Stimulated activated CD4-positive, alpha-beta T cell treated with anti-CD3 and anti-CD28 coated beads, Interleukin-4, amount 100 ng/mL, for 48 hours (primary cell): ENCODE results near the gene GABRG3.

Source experiments
- DNase-seq, 2 donors: peaks; one replicate each; pipeline ENCODE4 v3.0.0-alpha.2; 2020; ENCODE audit warnings: low read depth in 2 of 2

The GABRG3 gene

DNA sequence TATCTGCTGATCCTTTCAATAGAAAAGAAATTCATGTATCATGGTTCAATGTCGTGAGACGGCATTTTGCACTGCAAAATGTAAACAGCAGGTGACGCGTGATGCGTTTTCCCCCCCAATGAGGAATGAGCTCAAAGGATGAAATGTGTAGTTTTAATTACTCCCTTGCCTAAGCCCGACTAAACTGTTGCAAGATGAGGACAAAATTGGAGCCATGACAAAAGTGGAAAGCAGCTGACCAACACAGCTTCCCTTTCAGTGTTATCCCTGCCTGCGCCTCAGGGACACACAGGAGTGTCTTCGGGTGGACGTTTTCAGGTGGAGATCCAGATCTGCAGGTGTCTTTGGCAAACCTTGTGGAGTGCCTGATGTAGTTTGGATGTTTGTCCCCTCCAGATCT lies 92.0 kb downstream of the GABRG3 start:
- no peak for DNase-seq

DNA sequence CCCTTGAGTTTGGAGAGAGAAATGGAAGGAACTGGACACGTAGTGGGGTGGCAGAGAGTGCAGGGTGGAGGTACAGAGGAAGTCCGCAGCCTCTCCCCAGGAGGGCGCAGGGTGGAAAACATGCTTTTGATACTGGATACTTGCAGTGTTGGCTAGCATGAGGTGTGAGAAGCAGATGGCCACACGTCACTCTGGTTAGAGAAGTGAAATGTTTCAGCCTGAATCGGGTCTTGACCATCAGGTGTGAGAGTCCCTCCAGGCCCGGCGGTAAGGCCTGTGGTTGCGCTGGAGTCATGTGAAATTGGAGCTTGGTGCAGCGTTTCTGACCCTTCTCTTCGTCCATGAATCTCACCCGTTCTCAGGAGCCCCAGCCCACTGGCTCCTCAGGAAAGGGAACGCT lies 93.1 kb downstream of the GABRG3 start:
- DNase-seq, result no peak

DNA sequence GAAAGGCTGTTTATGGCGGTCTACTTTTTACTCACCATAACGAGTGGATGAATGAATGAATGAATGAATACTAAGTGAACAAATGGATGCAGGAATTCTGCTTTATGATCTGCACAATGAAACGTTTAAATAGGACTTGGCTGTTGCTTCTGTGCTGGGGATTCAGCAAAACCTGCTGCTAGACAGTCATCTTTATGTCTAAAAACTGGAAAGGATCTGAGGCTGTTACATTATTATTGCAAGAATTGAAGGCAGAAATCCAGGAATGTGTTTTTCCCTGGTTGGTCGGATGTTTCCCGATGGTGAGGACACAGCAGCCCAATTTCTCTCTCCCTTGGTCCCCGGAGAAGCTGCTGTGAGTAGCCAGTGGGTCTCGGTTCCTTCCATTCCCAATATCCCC lies 94.2 kb downstream of the GABRG3 start:
- no peak for DNase-seq

DNA sequence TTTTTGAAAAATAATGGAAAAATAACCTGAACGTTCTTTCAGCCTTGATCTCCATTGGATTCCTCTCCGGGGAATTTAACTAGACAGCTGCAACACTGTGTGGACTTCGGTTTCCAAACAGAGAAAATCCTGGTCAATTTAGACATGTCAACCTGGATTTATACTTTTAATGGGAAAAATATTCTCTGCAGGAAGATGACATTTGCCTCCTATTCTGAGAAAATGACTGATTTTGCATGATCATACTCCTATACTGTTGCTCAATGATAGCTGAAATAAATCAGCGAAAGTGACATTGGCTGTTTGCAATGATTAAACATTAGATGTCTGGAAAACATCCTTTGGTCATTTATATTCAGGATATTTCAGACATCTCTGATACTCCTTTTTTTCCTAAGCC lies 94.8 kb downstream of the GABRG3 start:
- DNase-seq, result no peak

DNA sequence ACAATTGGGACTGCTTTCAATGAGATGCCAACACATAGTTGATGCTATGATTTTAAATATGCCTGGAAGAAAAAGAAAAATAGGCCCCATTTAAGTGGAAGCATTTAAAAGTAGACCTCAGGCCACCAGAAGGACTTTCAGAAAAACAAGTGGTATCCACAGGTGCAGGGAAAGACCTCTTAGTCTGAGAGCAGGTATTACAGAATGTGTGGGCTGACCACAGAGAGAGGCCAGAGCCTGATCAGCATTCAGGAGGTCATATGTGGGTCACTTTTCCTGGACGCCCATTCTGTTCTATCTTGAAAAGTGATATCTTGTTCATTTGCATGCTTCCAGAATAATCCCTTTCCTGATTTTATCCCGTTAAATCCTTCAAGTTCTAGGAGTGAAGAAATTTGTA lies 95.5 kb downstream of the GABRG3 start:
- no peak for DNase-seq

DNA sequence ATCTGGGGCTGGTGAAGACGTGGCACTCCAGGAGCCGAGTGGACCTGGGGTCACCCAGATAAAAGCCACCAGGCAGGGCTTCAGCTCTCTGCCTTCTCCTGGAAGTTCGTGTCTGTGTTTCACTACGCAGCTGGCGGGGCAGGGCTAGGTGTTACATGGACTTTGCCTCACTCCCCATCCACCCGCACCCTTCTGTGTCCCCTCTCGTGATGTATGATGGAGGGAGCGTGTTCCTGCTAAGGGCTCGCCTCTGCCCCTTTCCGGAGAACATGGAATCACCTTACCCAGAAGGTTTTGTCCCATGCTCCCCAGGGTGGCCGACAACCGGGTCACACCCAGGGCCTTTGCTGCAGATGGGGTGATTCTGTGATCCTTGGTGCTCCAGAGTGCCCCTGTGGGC lies 96.2 kb downstream of the GABRG3 start:
- DNase-seq, result no peak

DNA sequence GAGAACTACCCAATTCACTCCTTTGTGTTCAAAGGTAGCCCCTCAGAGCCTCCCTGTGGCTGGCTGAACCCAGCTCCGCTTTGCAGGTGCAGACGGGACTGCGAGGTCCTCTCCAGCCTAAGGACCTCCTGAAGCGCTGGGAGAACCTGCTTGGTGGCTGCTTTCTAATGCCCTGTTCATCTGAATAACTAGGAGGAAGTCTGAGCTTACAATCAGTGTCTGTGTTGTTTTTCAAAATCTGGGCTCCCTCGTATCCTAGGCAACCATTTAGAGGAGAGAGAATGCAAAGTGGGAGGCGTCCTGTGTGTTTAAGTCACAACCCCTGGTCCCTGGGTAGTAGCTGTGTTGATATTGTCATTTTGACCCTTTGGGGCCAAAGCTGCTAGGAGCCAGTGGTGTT lies 99.9 kb downstream of the GABRG3 start:
- no peak for DNase-seq

DNA sequence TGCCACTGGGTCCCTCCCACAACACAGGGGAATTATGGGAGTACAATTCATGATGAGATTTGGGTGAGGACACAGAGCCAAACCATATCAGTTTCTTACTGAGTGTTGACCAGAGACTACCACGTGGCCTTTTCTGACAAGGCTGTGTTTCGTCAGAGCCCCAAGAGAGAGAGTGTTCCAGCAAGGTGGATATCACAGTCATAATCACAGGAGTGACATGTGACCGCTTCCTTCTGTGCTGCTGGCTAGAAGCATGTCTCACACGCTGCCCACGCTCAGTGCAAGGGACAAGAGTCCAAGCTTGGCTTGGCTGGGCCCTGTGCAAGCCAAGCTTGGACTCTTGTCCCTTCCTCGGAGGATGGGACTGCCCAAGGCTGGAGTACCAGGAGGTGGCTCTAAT lies 103.2 kb downstream of the GABRG3 start:
- DNase-seq, result no peak

DNA sequence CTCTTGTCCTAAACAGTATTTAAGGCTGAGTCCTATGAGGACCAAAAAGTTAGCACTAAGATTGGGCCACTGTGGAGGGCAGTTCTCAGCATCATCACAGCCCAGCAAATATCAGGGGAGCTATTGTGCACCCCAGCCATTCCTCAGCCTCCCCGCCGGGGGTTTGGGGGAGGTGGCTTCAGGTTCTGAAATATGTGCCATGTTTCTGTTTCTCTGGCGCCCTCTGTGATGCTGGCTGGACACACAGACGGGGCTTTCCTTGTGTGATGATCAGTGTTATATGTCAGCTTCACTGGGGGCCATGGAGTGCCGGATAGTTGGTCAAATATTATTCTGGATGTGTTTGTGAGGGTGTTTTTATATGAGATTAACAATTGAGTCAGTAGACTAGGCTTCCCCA lies 106.8 kb downstream of the GABRG3 start:
- no peak for DNase-seq

DNA sequence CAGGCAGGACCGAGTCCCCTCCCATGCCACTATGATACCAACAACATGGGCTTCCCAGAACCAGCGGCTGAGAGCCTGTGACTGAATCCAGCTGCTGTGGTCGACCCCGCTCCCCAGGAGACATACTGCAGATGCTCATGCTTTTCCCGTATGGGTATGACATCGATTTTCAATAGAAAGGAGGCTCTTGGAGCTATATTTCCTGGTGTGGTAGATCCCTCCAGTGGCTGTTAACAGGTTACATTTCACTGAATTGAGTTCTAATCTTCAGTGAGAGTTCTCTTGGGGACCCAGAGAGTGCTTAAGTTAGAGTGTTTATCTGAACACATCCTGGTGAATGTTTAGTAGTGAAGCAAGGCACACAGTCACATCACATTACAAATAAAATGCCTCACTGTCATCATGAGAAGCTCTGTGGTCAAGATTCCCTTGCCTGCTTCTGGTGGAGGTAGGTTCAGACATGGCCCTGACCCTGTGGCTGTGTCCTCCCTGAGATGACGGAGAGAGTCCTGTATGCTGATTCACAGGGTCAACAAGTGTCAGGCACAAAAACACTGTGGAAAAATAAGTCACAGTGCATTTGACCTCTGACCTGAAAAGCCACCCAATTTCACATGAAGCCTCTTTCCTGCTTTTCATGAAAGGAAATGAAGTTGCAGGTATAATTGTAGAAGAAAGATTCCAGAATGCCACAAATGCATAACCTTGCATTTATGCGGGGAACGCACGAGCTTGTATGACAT lies 110.9 kb downstream of the GABRG3 start:
- no peak for DNase-seq

DNA sequence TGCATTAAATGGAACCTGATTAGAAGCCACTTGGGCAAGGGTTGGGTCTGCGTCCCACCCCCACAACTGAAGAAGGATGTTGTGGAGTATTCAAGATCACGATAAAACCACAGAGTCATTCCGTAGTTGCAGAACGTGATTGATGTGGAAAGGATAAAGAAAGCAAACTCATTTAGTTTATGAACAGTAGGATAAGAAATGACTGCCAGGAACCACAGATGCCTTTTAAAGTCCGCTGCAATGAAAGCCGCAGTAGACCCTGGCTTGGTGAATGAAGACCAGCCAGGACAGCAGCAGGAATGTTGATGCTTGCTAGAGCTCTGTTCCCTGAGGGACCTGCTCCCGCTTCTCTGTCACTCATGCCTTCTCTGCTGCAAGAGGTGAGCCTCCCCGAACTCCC lies 111.5 kb downstream of the GABRG3 start:
- DNase-seq, result no peak

DNA sequence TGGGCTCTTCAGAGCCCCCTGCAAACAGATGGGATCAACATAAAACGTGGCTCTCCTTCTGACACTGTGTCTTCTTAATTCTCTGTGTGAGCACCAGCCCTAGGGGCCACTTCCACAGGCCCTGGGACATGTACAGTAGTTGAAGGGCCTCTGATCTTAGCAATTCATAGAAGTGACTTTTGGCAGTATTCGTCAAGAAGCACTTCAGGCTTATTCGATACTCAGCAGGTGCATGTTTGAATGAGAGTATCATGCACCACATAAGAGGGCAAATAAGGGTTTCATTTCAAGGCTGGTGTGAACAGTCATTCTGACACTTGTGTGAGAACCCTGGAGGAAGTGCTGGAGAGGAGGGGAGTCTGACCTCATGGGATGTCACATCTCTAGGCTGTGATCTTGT lies 113.9 kb downstream of the GABRG3 start:
- no peak for DNase-seq

DNA sequence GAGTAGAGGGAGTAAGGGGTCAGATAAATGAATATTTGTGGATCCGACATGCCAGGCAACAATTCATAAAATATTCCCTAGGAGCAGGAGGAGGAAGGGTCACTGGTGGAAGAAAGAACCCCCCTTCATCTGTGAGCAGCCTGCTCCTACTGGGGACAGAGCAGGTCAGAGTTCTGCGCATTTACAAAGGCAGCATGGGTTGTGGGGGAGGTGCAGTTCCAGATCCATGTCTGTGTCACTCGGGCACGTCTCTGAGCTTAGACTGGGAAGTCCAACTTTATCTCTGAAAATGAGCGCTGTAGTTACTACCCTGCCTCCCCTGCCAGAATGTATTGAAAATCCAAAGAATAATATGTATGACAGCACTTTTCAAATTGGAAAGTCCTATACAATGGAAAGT lies 115.2 kb downstream of the GABRG3 start:
- DNase-seq, result no peak

DNA sequence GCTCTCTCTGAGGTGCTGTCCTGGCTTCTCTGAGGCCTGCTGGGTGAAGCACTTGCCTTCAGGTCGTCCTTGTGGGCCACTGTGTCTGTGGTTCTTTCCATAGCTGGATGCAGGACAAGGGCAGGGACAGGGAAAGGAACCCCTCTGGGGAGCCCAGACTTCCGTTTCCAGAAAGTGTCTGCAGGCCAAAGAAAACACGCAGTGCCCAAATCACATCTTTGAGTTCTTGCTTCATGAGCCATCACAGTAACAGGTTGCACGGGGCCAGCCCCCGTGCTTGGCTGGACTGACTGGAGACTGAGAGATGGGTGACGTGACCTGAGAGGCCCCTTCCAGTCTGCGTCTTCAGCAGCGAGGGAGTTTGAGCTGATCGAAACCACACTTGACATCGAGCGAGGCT lies 115.8 kb downstream of the GABRG3 start:
- DNase-seq, result no peak

DNA sequence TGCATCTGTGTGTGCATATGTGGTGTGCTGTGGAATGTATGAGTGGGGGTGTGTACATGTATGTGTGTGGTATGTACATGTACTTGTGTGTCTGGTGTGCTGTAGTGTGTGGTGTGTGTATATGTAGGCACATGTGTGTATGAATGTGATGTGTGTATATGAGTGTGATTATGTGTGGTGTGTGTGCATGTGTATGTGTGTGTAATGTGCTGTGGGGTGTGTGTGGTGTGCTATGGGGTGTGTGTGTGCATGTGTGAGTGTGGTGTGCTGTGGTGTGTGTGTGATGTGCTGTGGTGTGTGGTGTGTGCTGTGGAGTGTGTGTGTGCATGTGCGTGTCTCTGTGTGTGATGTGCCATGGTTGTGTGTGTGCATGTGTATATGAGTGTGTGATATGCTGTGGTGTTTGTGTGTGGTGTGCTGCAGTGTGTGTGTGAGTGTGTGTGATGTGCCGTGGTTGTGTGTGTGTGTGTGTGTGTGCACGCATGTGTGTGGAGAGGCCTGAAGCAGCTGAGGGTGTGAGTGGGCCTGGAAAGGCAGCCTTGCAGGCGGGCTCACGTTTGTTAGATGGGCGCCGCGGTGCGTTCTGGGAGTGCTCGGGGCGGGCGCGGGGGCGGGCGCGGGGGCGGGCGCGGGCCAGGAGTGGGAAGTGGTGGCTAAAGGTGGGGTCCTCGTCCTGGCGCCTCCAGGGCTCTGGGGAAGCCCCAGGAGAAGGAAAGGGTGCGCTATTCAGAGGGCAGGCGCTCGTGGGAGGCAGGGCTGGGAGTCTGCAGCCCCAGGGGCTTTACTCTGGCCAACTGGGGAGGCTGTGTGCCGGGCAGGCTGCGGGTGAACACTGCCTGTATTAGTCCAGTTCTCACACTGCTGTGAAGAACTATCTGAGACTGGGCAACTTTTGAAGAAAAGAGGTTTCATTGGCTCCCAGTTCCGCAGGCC lies 116.9 kb downstream of the GABRG3 start:
- DNase-seq, result no peak

DNA sequence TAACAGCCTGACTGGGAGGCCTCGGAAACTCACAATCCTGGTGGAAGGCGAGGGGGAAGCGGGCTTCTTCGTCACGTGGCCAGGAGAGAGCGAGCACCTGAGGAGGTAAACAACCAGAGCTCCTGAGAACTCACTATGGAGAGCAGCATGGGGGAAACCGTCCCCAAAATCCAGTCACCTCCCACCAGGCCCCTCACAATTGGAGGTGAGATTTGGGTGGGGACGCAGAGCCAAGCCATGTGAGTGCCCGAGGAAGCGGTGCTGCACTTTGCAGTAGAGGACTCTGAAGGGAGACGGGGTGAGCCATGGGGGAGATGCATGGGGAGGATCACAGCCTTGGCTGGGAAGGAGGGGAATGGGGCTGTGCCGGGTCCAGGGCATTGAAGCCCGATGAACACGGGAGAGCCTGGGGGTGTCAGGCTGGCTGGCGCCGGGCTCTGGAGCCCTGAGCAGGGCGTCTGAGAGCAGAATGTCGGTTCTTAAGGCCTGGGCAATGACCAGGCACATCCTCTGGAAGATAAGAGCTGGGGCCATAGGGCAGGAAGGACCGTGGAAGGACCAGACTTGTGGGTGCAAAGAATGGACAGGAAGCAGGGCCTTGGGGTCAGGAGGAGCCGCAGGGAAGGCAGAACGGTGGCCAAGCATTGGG lies 117.7 kb downstream of the GABRG3 start:
- DNase-seq, result no peak

DNA sequence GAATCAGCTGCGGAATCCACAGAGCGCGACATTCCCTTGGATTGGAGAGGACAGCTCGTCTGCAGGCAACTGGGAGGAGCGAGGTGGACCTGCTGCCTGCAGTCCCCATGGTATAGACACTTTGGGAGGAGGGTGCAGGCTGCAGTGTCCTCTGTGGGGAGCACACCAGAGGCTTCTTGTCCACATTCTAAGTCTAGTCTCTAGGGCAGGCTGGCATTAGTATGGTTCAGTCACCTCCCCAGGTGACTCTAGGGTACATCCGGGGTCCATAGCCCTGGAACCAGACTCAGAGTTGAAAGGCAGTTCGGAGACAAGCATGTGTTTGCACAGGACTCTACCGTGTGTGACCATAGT lies 118.2 kb downstream of the GABRG3 start:
- DNase-seq, result no peak

DNA sequence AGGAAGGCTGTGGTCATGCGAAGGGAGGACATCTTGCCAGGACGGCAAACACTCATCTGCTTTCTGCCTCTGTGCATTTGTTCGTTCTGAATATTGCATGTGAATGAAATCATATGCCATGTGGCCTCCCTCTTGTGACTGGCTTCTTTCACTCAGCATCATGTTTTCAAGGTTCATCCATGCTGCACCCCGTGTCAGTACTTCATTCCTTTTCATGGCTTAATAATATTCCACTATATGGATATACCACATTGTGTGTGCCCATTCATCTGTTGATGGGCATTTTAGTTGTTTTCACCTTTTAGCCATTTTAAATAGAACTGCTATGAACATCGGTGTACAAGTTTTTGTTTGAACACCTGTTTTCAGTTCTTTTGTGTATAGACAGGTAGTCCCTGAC lies 118.7 kb downstream of the GABRG3 start:
- no peak for DNase-seq

DNA sequence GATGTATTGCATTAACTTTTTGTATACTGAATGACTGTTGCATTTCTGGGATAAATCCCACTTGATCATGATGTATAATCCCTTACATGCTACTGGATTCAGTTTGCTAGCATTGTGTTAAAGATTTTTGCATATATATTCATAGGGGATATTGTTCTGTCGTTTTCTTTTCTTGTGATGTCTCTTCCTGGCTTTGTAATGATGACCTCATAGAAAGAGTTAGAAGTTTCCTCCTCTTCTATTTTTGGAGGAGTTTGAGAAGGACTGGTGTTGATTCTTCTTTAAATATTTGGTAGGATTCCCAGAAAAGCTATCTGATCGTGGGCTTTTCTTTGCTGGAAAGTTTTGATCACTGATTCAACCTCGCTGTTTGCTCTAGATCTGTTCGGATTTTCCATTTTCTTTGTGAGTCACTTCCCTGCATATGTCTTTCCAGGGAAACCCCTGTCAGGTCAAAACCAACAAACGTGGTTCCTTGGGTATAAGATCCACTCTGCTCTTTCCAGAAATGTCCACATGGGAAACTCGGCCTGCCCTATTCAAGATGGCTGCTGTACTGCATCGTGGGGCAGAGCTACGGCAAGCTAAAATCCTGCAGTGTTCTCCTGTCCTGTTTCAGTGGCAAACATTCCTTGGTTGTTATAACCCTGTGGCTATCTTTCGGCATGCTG lies 120.4 kb downstream of the GABRG3 start:
- DNase-seq, result no peak

DNA sequence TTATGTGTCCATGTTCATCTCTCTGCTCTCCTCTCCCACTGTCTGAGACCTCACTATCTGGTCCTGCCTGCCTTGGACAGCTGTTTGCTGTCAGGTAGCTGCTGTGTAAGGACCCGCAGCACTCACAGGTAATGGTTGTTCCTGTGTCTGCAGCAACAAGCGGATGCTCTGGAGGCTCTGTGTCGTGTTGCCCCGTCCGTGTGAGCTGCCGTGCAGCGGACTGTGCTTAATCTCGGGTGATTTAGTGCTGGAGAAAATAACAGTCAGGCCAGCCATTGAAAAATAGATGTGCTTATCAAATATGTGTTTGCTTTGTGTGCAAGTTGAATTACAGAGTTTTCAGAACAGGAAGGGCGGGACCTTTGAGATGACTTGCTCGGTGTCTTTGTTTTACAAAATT lies 121.4 kb downstream of the GABRG3 start:
- no peak for DNase-seq

DNA sequence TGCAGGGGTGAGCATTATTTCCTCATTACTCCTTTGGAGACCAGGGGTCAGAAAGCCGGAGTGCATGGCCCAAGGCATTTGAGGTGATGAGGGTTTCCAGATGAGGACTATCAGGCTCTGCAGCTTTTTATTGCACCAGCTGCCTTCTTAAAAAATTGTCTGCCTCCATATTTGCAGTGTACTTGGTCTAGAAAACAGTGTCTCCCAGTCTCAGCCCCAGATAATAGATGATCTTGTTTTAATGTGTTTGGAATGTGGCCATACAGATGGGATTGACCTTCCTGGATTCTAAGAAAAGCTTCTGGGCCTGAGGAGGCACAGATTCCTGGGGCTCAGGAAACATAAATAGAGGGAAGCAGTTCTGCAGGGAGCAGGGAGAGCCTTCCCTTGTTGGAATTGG lies 123.3 kb downstream of the GABRG3 start:
- DNase-seq, result no peak

DNA sequence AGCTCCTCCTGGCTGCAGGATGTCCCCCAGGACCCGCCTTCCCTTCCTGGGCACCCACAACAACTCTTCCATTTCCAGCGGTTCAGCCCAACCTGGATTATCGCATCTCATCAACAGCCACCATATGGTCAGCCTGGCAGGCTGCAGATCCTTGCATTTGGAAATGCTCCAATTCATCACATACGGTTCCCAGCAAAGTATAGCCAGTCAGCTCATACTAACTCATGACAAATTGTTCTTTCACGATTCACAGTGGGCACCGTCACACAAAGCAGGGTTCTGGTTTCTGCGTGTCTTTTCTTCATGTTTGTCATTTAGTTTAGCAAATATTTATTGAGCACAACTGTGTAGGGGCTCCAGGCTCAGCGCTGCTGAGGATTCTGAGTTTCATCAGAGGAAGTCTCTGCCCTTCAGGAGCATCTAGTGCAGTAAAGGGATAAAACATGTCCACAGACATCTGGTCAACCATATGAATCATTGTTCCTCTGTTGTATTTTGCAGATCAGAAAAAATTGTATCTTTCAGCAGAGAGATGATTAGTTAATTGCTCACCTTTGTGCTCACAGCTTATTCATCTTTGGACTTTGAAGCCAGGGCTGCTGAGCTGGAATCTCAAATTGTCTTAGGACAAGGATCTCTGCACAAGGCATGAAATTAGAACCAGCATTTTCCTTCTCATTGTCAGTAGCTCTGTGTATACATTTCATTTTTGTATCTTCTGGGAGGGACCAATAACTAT lies 125.1 kb downstream of the GABRG3 start:
- no peak for DNase-seq
